GM18526 (cell line): ENCODE data around the gene CIPC.

Experiments used
- POLR2A ChIP-seq: IDR thresholded peaks from 3 replicates; pipeline ENCODE4 v1.6.1; 2011; ENCODE audit not compliant: insufficient read length; ENCODE audit errors: extremely low read depth

Gene CIPC

DNA sequence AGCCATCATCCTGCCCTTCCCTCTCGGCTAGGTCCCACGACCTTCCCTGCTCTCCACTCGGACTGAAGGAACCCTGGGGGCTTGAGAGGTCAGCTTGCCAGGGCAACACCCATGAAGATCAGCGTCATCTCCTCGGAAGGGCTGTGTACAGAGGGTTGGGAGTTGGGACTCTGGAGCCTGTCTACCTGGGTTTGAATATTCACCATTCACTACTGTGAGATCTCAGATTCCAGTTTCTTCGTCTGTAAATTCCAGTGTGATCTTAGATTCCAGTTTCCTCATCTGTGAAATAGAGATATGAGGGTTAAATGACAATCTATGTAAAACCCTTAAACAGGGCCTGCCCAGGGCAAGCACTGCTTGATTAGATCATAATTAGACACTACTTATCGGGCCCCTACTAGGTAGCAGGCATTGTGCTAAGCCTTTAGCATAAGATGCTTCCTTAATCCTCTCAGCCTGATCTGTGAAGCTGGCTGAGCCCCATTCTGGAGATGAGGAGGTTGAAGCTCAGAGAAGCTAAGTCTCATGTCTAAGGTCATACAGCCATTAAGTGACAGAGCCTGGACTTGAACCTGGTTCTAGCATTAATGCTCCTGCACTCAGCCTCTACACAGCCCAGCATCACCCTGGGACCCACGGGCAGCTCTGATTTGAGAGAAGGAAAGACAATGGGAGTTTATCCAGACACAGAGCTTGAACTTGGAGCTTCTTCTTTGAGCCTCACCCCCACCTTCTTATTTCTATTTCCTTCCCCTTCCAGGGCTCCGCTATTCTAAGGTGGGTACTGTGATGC, 44.1 kb downstream of the CIPC start:
- no peak for TF ChIP-seq POLR2A

GRCh38 chr14:77143071-77143470, 45.0 kb downstream of the CIPC start:
- TF ChIP-seq POLR2A, result no peak

GRCh38 chr14:77144412-77145115, 46.5 kb downstream of the CIPC start:
- no peak for TF ChIP-seq POLR2A

DNA sequence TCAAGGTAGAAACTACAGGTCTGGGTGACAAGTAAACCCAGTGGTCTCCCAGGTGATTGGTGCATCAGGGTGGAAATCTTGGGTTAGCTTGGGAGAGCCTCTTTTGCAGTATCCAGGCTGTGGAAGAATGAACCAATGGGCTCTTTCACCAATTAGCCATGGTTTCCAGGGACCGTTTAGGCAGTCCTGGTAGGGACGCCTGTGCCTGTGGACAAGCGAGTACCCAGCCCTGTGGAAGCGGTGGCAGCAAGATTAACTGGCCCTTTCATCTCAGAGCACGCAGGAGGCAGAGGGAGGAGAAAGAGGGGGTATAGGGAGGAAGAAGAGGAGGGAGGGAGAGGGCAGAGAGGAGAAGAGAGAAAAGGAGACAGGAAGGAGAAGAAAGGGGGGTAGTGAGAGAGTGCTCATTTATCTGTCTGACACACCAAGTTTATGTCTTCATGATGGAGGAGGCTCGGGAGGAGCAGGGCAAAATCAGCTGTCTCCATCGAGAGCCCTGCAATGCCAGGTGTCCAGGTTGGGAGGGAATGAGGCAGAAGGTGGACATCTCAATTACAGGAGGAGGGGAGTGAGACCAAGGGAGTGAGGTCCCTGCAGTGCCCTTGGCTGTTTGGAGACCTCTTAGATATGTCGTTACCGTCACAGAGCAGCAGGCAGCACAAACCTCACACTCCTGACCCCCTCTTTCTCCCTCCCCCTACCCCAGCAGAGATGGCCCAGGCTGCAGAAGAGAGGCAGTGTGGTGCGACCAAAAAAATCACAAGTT, 48.1 kb downstream of the CIPC start:
- TF ChIP-seq POLR2A, result no peak

DNA sequence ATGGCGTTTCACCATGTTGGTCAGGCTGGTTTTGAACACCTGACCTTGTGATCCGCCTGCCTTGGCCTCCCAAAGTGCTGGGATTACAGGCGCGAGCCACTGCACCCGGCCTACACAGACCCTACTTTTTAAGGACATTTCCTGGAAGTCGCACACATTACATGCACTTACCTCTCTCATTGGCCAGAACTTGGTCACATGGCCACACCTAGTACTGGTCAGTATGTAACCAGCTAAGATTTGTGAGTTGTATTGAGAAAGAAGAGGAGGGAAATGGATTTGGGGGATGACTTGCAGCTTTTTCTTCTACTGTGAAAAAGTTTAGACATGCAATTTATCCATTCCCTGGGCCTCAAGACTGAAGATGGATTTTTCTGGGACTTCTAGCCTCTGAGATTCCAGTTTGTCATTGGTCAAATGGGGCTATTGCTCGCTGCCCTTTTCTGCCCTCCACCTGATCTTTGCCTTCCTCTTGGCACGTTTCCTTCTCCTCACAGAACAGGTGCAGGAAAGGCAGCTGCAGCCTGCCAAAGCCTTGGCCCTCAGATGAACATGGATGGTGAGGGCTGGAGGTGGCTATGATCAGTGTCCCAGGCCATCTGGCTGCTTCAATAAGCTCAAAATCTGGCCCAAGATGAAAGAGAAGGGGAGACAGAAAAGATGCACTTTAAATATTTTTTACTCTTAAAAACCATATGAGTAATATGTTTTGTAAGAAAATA, 50.6 kb downstream of the CIPC start:
- TF ChIP-seq POLR2A, result no peak

DNA sequence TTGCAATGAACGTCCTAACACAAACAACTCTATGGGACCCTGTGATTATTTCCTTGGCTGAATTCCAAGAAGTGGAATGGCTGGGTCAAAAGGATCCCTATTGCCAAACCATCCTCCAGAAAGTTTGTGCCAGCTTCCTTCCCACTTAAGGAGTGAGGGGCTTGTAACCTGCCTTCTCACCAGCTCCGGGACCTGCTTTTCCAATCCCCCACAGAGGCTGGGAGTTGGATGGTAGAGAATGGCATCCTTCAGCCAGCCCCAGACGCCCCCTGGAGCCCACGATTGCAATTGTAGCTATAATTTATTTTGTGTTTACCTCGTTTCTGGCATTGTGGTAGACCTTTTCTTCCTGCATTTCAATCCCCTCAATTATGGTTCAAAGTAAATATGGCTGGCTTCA, 53.2 kb downstream of the CIPC start:
- TF ChIP-seq POLR2A, result no peak

DNA sequence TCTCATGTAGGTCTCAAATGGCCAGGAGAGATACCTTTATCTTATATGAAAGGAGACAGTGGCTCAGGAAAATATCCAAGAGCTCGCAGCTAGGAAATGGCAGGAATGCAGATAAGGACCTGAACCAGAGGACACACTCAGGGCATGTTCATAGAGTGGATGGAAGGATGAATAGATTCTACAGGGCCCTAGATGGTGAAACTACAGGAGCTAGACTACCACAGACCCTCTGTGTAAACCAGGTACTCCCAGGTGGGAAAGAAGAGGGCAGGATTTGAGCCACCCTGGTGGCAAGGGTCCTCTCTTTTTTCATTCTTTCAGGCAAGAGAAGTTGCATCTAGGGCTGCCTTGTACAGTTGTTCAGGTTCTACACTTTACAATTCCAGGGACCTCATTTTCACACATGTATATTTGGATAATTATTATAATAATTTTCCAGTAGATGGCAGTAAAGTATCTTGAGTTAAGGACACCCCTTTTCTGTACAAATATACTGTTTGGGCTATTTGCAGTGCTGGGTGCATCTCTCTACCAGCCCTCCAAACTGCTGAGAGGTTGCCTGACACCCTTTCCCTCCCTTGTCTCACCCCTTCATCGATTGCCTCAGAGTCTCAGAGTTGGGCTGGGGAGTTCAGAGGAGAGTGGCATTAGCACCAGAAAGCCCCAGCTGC, 54.0 kb downstream of the CIPC start:
- no peak for TF ChIP-seq POLR2A

DNA sequence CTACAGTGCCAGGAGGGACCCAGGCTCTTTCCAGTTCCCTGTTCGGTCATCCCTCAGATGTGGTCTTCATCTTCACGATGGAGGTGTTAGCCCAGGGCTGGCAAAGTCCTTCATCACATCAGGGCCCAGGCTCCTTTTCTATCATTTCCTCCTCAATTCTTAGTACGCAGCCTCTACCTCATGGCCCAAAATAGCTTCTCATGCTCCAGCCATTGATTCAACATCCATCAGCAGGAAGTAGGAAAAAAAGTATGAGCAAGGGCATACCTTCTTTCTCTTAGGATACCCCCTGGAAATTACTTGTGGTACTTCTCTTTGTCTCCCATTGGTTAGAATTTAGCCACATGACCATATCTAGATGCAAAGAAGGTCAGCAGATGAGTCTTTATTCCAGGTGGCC, 55.7 kb downstream of the CIPC start:
- no peak for TF ChIP-seq POLR2A

DNA sequence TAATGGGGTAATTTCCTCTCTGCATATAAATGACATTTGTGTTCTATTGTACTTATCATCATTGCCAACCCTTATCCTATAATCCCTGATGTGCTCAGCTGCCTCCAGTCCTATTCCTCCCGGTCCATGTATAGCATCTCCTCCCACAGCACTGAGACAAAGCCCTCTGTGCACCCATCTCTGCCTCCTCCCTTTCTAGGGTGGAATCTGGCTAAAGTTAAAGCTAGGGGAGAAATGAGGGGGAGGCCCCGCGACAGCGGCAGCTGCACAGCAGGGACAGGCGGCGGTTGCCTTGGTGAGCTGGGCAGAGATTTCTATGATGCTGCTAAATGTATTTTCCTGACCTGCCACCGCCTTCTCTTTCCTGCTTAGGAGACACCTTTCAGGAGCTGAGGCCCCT, 56.4 kb downstream of the CIPC start:
- no peak for TF ChIP-seq POLR2A

DNA sequence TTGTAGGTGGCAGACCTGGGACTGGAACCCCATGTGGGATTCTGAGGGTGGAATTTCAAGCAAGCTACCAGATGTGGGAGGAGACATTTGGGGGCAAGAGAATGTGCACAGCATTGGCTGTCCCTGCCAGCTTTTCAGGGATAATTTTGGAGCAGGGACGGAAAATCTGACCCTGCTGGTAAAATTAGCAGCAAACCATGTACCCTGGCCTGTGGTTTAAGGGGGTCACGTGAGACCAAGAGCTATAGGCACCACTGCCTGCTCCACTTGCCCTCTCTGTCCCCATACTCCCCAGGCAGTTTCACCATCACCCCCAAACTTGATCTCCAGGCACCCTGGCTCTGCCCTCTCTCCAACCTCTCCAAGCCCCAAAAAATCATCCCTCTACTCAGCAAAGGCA, 57.0 kb downstream of the CIPC start:
- no peak for TF ChIP-seq POLR2A

GRCh38 chr14:77157740-77158139, 59.7 kb downstream of the CIPC start:
- TF ChIP-seq POLR2A, result no peak

DNA sequence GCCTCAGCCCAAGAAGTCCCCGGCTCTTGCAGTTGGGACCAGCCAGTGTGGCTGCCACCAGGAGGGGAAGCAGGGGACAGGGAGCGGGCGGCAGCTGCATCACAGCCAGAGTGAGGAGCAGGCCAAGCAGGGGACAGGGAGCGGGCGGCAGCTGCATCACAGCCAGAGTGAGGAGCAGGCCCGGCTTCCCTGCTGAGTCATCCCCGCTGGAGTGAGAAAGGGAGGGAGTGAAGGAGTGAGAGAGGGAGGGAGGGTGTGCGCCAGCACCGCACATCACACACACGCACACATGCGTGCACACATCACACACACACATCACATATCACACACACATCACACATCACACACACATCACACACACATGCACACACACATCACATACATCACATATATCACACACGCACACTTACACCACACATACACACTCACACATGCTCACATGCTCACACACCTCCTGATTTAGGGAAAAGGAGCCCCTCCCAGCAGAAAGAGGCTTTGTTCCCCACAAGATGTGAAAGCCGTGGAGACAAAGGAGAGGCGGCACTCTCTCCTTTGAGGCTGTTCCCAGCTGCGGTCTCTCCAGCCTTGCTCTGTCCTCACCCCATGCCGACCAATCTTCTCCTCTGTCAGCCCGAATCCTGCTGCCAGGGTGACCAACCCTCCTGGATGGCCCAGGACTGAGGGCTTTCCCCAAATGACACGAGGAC, 60.3 kb downstream of the CIPC start:
- TF ChIP-seq POLR2A, result no peak

- TF ChIP-seq POLR2A, result no peak
Measured at GRCh38 chr14:77158882-77159255, 60.8 kb downstream of the CIPC start.

DNA sequence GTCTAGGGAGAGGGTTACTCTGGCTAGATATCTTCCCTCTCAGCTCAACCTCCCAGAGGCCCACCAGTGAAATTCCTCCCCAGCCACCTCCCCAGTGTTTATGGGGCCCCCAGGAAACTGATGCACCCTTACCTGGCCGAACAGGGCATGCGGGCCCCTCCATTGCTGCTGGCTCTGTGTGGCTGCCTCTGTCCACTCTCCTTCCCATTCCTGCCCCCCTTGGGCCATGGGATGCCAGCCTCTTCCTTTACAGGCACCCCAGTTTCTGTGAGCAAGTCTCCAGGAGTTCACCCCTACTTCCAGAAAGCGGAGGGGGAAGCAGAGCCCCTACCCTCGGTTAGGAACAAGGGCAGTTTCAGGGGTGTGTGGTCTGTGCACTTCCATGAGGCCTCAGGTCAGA, 63.0 kb downstream of the CIPC start:
- TF ChIP-seq POLR2A, result no peak
